T follicular helper cell (primary cell): ENCODE data around the gene SLX1B.
A peak's percentile ranks its signal among the peaks of the same experiment; 100 is the strongest.
"Not testable (repeated sequence)": the region's sequence is repeated elsewhere in the genome, so short reads cannot be mapped to it uniquely, and the experiment has no call there.

ENCODE experiments used
- DNase-seq: peaks from one replicate; pipeline ENCODE4 v3.0.0-alpha.2; 2020; ENCODE audit warnings: low read depth
- total RNA-seq, 2 experiments: gene quantifications; one replicate each; lab custom pipeline; 2026; lab: John Stamatoyannopoulos, UW

The SLX1B gene
- total RNA-seq = 0 to 0.06 reads per million in 2 experiments

- DNase-seq = not testable (repeated sequence)
Observed at GRCh38 chr16:29454269-29454668, at the start of gene SLX1B, which contains the start of gene BOLA2. TSS of gene SLX1B (plus strand) at chr16:29454533. TSS of gene BOLA2 (minus strand) at chr16:29454351. CDS start at chr16:29454253, 98 bp downstream.

GRCh38 chr16:29405249-29405648 is 49.1 kb upstream of the SLX1B start:
- not testable (repeated sequence) for DNase-seq

- DNase-seq = not testable (repeated sequence)
Observed at GRCh38 chr16:29423587-29423986, 30.7 kb upstream of the SLX1B start.

- not testable (repeated sequence) for DNase-seq
Observed at GRCh38 chr16:29425390-29425789, 28.9 kb upstream of the SLX1B start.

- not testable (repeated sequence) for DNase-seq
Observed at GRCh38 chr16:29453754-29454153, 579 bp upstream of the SLX1B start.

GRCh38 chr16:29454828-29455227 is 495 bp downstream of the SLX1B start:
- not testable (repeated sequence) for DNase-seq

- not testable (repeated sequence) for DNase-seq
Observed at GRCh38 chr16:29457660-29458059, 3.3 kb downstream of the SLX1B start.

- not testable (repeated sequence) for DNase-seq
Observed at GRCh38 chr16:29459706-29460646, 5.6 kb downstream of the SLX1B start, which contains the start of gene SULT1A4. TSS of gene SULT1A4 (plus strand) at chr16:29459913. CDS start at chr16:29461386, 1,473 bp downstream.

GRCh38 chr16:29460647-29461030 is 6.3 kb downstream of the SLX1B start:
- not testable (repeated sequence) for DNase-seq

GRCh38 chr16:29465985-29466824 is 11.9 kb downstream of the SLX1B start:
- not testable (repeated sequence) for DNase-seq

- DNase-seq = not testable (repeated sequence)
Observed at GRCh38 chr16:29466904-29467303, 12.6 kb downstream of the SLX1B start.

GRCh38 chr16:29467654-29468366 is 13.5 kb downstream of the SLX1B start:
- DNase-seq = not testable (repeated sequence)

- peak; percentile 0 for DNase-seq
Observed at GRCh38 chr16:29469660-29470059, 15.3 kb downstream of the SLX1B start.

GRCh38 chr16:29472065-29472464 is 17.7 kb downstream of the SLX1B start:
- DNase-seq = not testable (repeated sequence)

GRCh38 chr16:29482276-29482675 is 27.9 kb downstream of the SLX1B start:
- not testable (repeated sequence) for DNase-seq

- DNase-seq = not testable (repeated sequence)
Observed at GRCh38 chr16:29506308-29506707, 52.0 kb downstream of the SLX1B start, which contains the start of gene NPIPB12. TSS of gene NPIPB12 (minus strand) at chr16:29506408.
